CD14-positive monocyte (primary cell): Measurements from ENCODE around the gene RALY. TPM values are rescaled to one million over a fixed set of nuclear protein-coding genes. Genes with fewer than 3 reads are reported as not detected.

Source experiments
- DNase-seq, 3 donors: peaks; one replicate each; pipeline ENCODE4 v3.0.0-alpha.2; 2011 to 2022
- H2AFZ ChIP-seq: 2 replicates; pipeline ENCODE4 v1.6.0; 2012; ENCODE audit warnings: mild to moderate bottlenecking, low read depth, low read length, inconsistent platforms; ENCODE audit not compliant: insufficient read depth, poor library complexity, severe bottlenecking
- H3K27ac ChIP-seq, 2 donors: 1 replicate in 1 of 2; 2 replicates in 1 of 2; pipeline ENCODE4 v1.5.1; 2012 to 2013; ENCODE audit warnings: low read length in 2 of 2, control low read depth in 1 of 2, inconsistent platforms in 1 of 2, low read depth in 1 of 2, mild to moderate bottlenecking in 1 of 2
- H3K27me3 ChIP-seq, 2 donors: one replicate each; pipeline versions ENCODE4 v1.6.0 to v1.6.1; 2011 to 2013; ENCODE audit warnings: low read length in 2 of 2; ENCODE audit not compliant: control insufficient read depth in 2 of 2, insufficient read depth in 2 of 2
- H3K36me3 ChIP-seq, 2 donors: replicated peaks in 1 of 2; 1 replicate in 1 of 2; 2 replicates in 1 of 2; pipeline versions ENCODE4 v1.5.1 to v1.6.1; 2012 to 2013; ENCODE audit warnings: low read length in 2 of 2, control low read depth in 1 of 2, inconsistent platforms in 1 of 2, mild to moderate bottlenecking in 1 of 2; ENCODE audit not compliant: insufficient read depth in 2 of 2, control insufficient read depth in 1 of 2
- H3K4me1 ChIP-seq, 2 donors: 1 replicate in 1 of 2; 2 replicates in 1 of 2; pipeline versions ENCODE4 v1.5.1 to v1.6.1; 2012 to 2013; ENCODE audit warnings: low read length in 2 of 2, control low read depth in 1 of 2, inconsistent platforms in 1 of 2, mild to moderate bottlenecking in 1 of 2, moderate library complexity in 1 of 2; ENCODE audit not compliant: insufficient read depth in 2 of 2, control insufficient read depth in 1 of 2
- H3K4me2 ChIP-seq: replicated peaks from 2 replicates; pipeline ENCODE3; 2012; ENCODE audit warnings: low read length, moderate library complexity, mild to moderate bottlenecking; ENCODE audit not compliant: poor library complexity, severe bottlenecking; ENCODE audit errors: extremely low read depth
- H3K4me3 ChIP-seq, 3 experiments: fragments of 200-600 bp in 1 of 3; sonication (generic) in 1 of 3; replicated peaks in 1 of 3; 1 replicate in 2 of 3; 2 replicates in 1 of 3; pipeline ENCODE4 v1.5.1; 2011 to 2013; ENCODE audit warnings: low read length in 3 of 3, mild to moderate bottlenecking in 3 of 3, control low read depth in 2 of 3, low read depth in 2 of 3, inconsistent platforms in 1 of 3, moderate library complexity in 1 of 3
- H3K79me2 ChIP-seq: 2 replicates; pipeline ENCODE4 v1.6.0; 2012; ENCODE audit warnings: mild to moderate bottlenecking, control low read depth, inconsistent platforms, low read length, moderate library complexity; ENCODE audit not compliant: insufficient read depth
- H3K9ac ChIP-seq: 2 replicates; pipeline ENCODE4 v1.6.0; 2017; ENCODE audit warnings: low read length, mild to moderate bottlenecking; ENCODE audit not compliant: insufficient read depth, poor library complexity, severe bottlenecking
- H3K9me3 ChIP-seq, 2 donors: replicated peaks in 1 of 2; 1 replicate in 1 of 2; 2 replicates in 1 of 2; pipeline versions ENCODE4 v1.5.1 to v1.6.1; 2012 to 2013; ENCODE audit warnings: low read length in 2 of 2, control low read depth in 1 of 2; ENCODE audit not compliant: control insufficient read depth in 1 of 2, insufficient read depth in 1 of 2
- H4K20me1 ChIP-seq: 2 replicates; pipeline ENCODE4 v1.6.0; 2012; ENCODE audit warnings: mild to moderate bottlenecking, low read length, control low read depth, moderate library complexity; ENCODE audit not compliant: insufficient read depth
- H3K27ac Mint-ChIP-seq, 7 donors: one replicate each; pipeline ENCODE4 v1.8.0; 2020; ENCODE audit warnings: mild to moderate bottlenecking in 7 of 7, mixed read lengths in 7 of 7, moderate library complexity in 6 of 7, inconsistent platforms in 2 of 7
- H3K27me3 Mint-ChIP-seq, 3 donors: one replicate each; pipeline ENCODE4 v1.8.0; 2021 to 2022; ENCODE audit warnings: low read depth in 3 of 3, mild to moderate bottlenecking in 3 of 3, mixed read lengths in 3 of 3, moderate library complexity in 3 of 3, inconsistent platforms in 1 of 3
- H3K36me3 Mint-ChIP-seq, 2 donors: one replicate each; pipeline ENCODE4 v1.8.0; 2020; ENCODE audit warnings: mixed read lengths in 2 of 2, inconsistent platforms in 1 of 2, mild to moderate bottlenecking in 1 of 2
- H3K4me1 Mint-ChIP-seq: one replicate; pipeline ENCODE4 v1.8.0; 2020; ENCODE audit warnings: mild to moderate bottlenecking, mixed read lengths
- H3K4me3 Mint-ChIP-seq, 2 donors: one replicate each; pipeline ENCODE4 v1.8.0; 2020; ENCODE audit warnings: mild to moderate bottlenecking in 2 of 2, mixed read lengths in 2 of 2, moderate library complexity in 1 of 2
- H3K9me3 Mint-ChIP-seq, 7 donors: one replicate each; pipeline ENCODE4 v1.8.0; 2020 to 2022; ENCODE audit warnings: mixed read lengths in 7 of 7, mild to moderate bottlenecking in 6 of 7, moderate library complexity in 6 of 7, inconsistent platforms in 2 of 7
- CTCF ChIP-seq: fragments of 200-600 bp; IDR thresholded peaks from one replicate; pipeline ENCODE4 v1.8.0; 2022; ENCODE audit warnings: antibody characterized with exemption, mild to moderate bottlenecking
- WGBS: methylation state at CpG from one replicate; pipeline ENCODE4 v1.1.5; 2013; ENCODE audit warnings: missing lambda C conversion rate; ENCODE audit not compliant: insufficient coverage; 5-methylcytosine and 5-hydroxymethylcytosine counted together
- intact Hi-C, 2 donors: fragments of 100-400 bp; cut with micrococcal nuclease; formaldehyde crosslinking; loops; one replicate each; pipeline versions ENCODE4 v1.15.0 to v1.15.1; 2023
- polyA plus RNA-seq, 3 donors: library from polyadenylated mRNA; depleted of rRNA in 1 of 3; unstranded in 2 of 3; stranded (reverse) in 1 of 3; fragments of 300-500 nt in 2 of 3; fragments of >200 nt in 1 of 3; fragmentation: Illumina TruSeq in 2 of 3; gene quantifications; 1 replicate in 2 of 3; 2 replicates in 1 of 3; pipeline ENCODE4 v1.2.3, GENCODE V29; 2012 to 2021

The RALY gene
- polyA plus RNA-seq, 3 donors, result 88.4 to 154 (median 152) TPM

- no peak overlapping the region for H2AFZ ChIP-seq
- H3K79me2 ChIP-seq, result peaks cover 62% of the 10 kb centered on the region
- Mint-ChIP-seq H3K36me3 (peaks cover 60 to 82% of the 10 kb centered on the region in 2 donors), H3K27me3 (no peaks in the 10 kb centered on the region), H3K4me1 (peaks cover 5% of the 10 kb centered on the region), H3K4me3 (no peak overlapping the region), H3K9me3 (no peaks in the 10 kb centered on the region), H3K27ac (peak overlapping the region in 2 of 7 donors; percentile 36 to 73)
- no CpG with 5 or more reads among the region's 7 CpGs for WGBS
- no peaks in the 10 kb centered on the region for H3K27me3 ChIP-seq
- no peak overlapping the region for H3K4me3 ChIP-seq
- H3K9ac ChIP-seq, result no peak overlapping the region
- H4K20me1 ChIP-seq, result peaks cover 86% of the 10 kb centered on the region
- no peak for DNase-seq
- H3K4me1 ChIP-seq, result no peaks in the 10 kb centered on the region
- H3K36me3 ChIP-seq, result peaks cover 62 to 80% of the 10 kb centered on the region in 2 donors
- H3K27ac ChIP-seq, result peak overlapping the region in 1 of 2 donors; percentile 18
- no peak overlapping the region for H3K4me2 ChIP-seq
- H3K9me3 ChIP-seq, result no peaks in the 10 kb centered on the region
- intact Hi-C loops, result loop anchor here in 1 of 2 donors (5.0 kb wide), 1 partner anchor 212 kb away; no protein-coding TSS in a partner anchor
- no peak for TF ChIP-seq CTCF
These were observed 80.5 kb downstream of the RALY start for GRCh38 chr20:34074101-34074760.

DNA sequence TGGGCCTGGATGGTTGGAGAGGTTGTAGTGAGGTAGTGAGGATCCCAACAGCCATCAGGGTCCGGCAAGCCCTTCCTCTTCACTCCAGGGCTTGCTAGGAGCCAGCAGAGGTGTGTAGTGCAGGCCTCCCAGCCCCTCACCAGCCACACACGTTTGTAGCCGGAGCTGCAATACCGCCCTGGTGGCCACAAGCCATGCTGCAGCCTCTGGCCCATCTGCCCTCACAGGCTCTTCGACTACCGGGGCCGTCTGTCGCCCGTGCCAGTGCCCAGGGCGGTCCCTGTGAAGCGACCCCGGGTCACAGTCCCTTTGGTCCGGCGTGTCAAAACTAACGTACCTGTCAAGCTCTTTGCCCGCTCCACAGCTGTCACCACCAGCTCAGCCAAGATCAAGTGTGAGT is 81.9 kb downstream of the RALY start:
- intact Hi-C loops, result no loop called here
- no peaks in the 10 kb centered on the region for H3K27me3 Mint-ChIP-seq
- Histone ChIP-seq H3K27me3 (no peaks in the 10 kb centered on the region), H3K79me2 (peaks cover 48% of the 10 kb centered on the region), H3K27ac (no peak overlapping the region), H4K20me1 (peaks cover 84% of the 10 kb centered on the region), H3K4me1 (no peaks in the 10 kb centered on the region), H3K4me2 (no peak overlapping the region), H3K4me3 (no peak overlapping the region), H2AFZ (no peak overlapping the region), H3K9me3 (no peaks in the 10 kb centered on the region), H3K36me3 (peaks cover 76 to 95% of the 10 kb centered on the region in 2 donors), H3K9ac (no peak overlapping the region)
- no peak overlapping the region for H3K4me3 Mint-ChIP-seq
- DNase-seq, result no peak
- no peak for TF ChIP-seq CTCF
- H3K36me3 Mint-ChIP-seq, result peaks cover 73 to 96% of the 10 kb centered on the region in 2 donors
- no peaks in the 10 kb centered on the region for H3K4me1 Mint-ChIP-seq
- WGBS, result 98% methylated on average over 15 of the region's 16 CpGs
- no peaks in the 10 kb centered on the region for H3K9me3 Mint-ChIP-seq
- peak overlapping the region in 1 of 7 donors; percentile 7 for H3K27ac Mint-ChIP-seq
